Middle frontal gyrus (tissue), 1 donor: Measurements from ENCODE around the gene KCNQ2.

Experiments
- DNase-seq: peaks from one replicate; pipeline ENCODE4 v3.0.0-alpha.2; 2015; ENCODE audit warnings: low spot score; ENCODE audit errors: extremely low spot score

The KCNQ2 gene

GRCh38 chr20:63404129-63405085 is 68.0 kb downstream of the KCNQ2 start:
- no peak for DNase-seq

GRCh38 chr20:63403403-63404105 is 68.9 kb downstream of the KCNQ2 start:
- no peak for DNase-seq

- DNase-seq = no peak
Measured at GRCh38 chr20:63402860-63403220, 69.6 kb downstream of the KCNQ2 start.

- no peak for DNase-seq
Measured at GRCh38 chr20:63402181-63402859, 70.1 kb downstream of the KCNQ2 start.

GRCh38 chr20:63401384-63402110 is 70.9 kb downstream of the KCNQ2 start:
- no peak for DNase-seq

- DNase-seq = no peak
Measured at GRCh38 chr20:63400486-63401210, 71.8 kb downstream of the KCNQ2 start.

- DNase-seq = no peak
Measured at GRCh38 chr20:63399596-63400375, 72.7 kb downstream of the KCNQ2 start.

- no peak for DNase-seq
Measured at GRCh38 chr20:63398744-63399514, 73.5 kb downstream of the KCNQ2 start.

- DNase-seq = no peak
Measured at GRCh38 chr20:63397946-63398450, 74.5 kb downstream of the KCNQ2 start.

GRCh38 chr20:63397155-63397843 is 75.2 kb downstream of the KCNQ2 start:
- DNase-seq = no peak

- DNase-seq = no peak
Measured at GRCh38 chr20:63396300-63396699, 76.2 kb downstream of the KCNQ2 start.

GRCh38 chr20:63395723-63396122 is 76.7 kb downstream of the KCNQ2 start:
- DNase-seq = no peak

GRCh38 chr20:63394920-63395455 is 77.5 kb downstream of the KCNQ2 start:
- DNase-seq = no peak

- peak; percentile 43 for DNase-seq
Measured at GRCh38 chr20:63394069-63394919, 78.2 kb downstream of the KCNQ2 start.

GRCh38 chr20:63393566-63393965 is 78.9 kb downstream of the KCNQ2 start:
- DNase-seq = no peak

GRCh38 chr20:63392465-63393365 is 79.7 kb downstream of the KCNQ2 start:
- DNase-seq = no peak
